IPS-15b (cell line): ENCODE results near the gene SLFN12.
"Not testable (repeated sequence)": the region's sequence is repeated elsewhere in the genome, so short reads cannot be mapped to it uniquely, and the experiment has no call there.

Source experiments
- H3K27me3 ChIP-seq: one replicate; pipeline ENCODE4 v1.6.1; 2013; ENCODE audit warnings: low read length; ENCODE audit not compliant: control insufficient read depth, insufficient read depth
- H3K36me3 ChIP-seq: one replicate; pipeline ENCODE4 v1.6.1; 2013; ENCODE audit warnings: low read length; ENCODE audit not compliant: control insufficient read depth, insufficient read depth
- H3K4me1 ChIP-seq: one replicate; pipeline ENCODE4 v1.6.1; 2013; ENCODE audit warnings: mild to moderate bottlenecking, low read length; ENCODE audit not compliant: control insufficient read depth, insufficient read depth
- H3K4me3 ChIP-seq: one replicate; pipeline ENCODE4 v1.5.1; 2013; ENCODE audit warnings: low read depth, low read length
- H3K9ac ChIP-seq: one replicate; pipeline ENCODE4 v1.6.1; 2013; ENCODE audit warnings: low read depth, mild to moderate bottlenecking, low read length
- H3K9me3 ChIP-seq: one replicate; pipeline ENCODE4 v1.6.1; 2013; ENCODE audit warnings: mild to moderate bottlenecking, low read length; ENCODE audit not compliant: control insufficient read depth, insufficient read depth

Gene SLFN12

DNA sequence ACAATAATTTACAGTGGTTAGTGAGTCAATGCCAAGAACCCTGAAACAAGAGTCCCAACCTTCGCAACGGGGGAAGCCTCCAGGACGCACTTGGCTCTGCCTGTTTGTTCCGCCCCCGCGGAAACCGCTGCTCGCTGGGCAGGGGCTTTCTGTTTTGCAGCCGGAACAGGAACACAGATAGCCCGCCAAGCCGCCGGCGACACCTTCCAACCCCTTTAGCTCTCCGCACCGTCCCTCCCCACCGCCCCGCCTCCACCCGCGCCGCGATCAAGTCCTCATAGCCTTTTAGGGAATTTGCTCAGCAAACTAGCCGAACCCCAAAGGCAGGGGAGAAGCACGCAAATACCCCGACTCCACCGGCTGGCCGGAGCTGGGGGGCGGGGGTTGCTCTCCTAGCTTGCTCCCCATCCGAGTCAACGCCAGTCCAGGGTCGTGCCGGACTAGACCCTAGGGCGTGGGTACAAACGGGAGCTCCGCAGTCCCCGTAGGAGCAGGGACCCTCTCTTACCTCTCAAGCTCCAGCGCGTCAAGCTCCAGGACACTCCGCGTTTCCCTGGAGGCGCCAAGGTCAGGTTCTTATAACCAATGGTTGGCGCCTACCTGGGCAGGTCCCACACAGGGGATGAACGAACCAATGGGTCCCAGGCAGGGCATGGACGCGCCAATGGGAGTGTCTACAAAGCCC, 16.1 kb upstream of the SLFN12 start, which contains the start of gene SLFN13:
Gene SLFN13, minus strand, starts transcription at position 553 of the 685 bp plus-strand sequence. CDS start 3,086 bp downstream, outside the sequence.
- Histone ChIP-seq H3K27me3 (peaks cover 98% of the 10 kb centered on the region), H3K9ac (no peak within 1 kb of the TSS)

DNA sequence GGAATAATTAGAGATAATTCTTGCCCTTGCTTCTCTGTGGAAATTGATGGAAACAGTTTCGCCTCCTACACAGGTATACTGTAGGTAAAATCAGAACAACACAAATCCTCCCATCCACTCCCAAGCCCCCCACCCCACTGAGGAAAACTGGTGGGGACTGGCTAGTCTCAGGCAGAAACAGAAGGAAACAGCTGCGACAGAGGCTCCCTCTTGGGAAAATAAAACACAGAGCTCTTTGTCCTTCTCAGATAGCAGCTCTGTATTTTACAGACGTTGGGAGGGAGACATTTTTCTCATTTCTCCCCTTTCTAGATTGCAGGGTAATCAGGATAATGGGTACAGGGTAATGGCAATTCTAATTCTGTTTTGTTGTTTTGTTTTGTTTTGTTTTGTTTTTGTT, 15.2 kb upstream of the SLFN12 start:
- Histone ChIP-seq H3K4me1 (no peaks in the 10 kb centered on the region), H3K9me3 (no peaks in the 10 kb centered on the region), H3K4me3 (peak overlapping the region; percentile 18), H3K9ac (no peak overlapping the region), H3K36me3 (no peaks in the 10 kb centered on the region), H3K27me3 (peaks cover 95% of the 10 kb centered on the region)

More for the DNA sequence above, 16.1 kb upstream of the SLFN12 start, which contains the start of gene SLFN13:
- H3K4me1 ChIP-seq = no peaks in the 10 kb centered on the region
- H3K36me3 ChIP-seq = no peaks in the 10 kb centered on the region
- H3K4me3 ChIP-seq = peak within 1 kb of the TSS; percentile 53
- no peaks in the 10 kb centered on the region for H3K9me3 ChIP-seq

DNA sequence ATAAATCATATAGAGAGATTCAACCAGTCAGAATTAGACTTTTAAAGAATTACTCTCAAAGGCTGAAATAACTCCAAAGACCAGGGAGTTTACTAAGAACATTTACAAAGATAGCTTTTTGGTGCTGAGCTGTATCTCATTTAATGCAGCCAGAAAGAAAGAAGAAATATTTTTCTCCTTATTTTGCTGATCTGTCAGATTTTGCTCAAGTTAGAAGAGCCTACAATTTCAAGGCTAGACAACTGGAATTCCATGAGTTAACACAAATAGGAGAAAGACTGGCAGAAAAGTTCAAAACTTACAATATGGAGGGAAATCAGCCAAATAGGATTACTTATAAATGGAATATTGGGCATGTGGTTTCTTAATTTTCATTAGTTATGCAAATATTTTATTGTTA, 6.1 kb upstream of the SLFN12 start:
- H3K27me3 ChIP-seq = peaks cover 79% of the 10 kb centered on the region
- no peaks in the 10 kb centered on the region for H3K9me3 ChIP-seq
- no peaks in the 10 kb centered on the region for H3K36me3 ChIP-seq
- no peak overlapping the region for H3K9ac ChIP-seq
- H3K4me3 ChIP-seq = no peak overlapping the region
- peaks cover 2% of the 10 kb centered on the region for H3K4me1 ChIP-seq

DNA sequence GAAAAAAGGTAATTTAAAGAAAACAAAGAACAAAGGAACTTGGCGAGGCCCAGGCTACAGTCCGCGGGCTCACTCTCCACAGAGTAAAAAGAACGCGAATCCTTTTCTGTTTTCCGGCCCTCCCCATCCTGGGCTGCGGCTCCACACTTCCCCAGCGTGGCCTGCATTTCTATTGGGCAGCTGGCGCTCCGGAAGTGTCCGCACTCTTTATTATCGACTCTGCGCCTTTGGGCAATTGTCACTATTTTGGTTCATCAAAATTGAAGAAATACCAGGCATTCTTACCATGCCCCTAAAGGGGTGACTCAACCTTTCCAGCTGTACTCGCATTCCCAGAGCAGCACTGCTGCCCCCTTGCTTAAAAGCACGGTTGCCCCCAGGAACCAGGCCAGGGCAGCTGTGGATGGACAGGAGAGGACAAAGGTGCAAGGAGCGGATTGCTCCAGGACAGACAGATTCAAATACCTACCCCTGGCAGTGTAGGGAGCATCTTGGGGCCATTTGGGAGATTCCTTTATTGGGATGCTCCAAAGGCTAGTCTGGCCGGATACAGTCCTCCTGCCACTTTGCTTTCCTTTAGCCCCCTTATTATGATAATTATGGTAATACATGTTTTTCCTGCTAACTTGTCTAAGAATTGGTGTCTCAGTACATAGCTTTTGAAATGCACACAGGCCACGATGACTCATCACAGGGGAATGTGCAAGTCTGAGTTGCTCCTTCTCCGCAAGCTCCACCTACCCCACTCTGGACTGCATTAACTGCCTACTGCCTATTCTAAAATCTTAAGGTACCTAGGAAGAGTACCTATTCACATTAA, 985 bp upstream of the SLFN12 start:
- Histone ChIP-seq H3K36me3 (no peaks in the 10 kb centered on the region), H3K9ac (peak overlapping the region; percentile 61), H3K4me3 (peak overlapping the region; percentile 80)

DNA sequence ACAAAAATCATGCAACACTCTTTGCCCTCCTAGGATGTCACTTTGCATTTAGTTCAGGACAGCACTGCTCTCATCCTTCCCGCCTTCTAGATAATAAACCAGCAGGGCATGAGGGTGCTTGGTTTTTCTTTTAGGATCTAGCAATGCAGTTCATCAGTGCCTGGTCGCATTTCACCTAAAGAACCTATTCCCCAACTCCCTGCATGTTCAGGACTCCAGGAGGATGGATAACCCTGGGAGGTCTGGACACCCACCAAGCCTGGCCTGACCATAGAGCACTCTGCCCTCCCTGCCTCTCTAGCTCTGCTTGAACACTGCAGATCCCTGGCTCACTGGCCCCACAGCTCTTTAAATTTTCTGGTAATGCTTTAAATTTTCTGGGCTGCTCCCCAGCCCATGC, 2.6 kb downstream of the SLFN12 start:
- Histone ChIP-seq H3K36me3 (no peaks in the 10 kb centered on the region), H3K9me3 (no peaks in the 10 kb centered on the region), H3K27me3 (peaks cover 50% of the 10 kb centered on the region), H3K4me1 (peaks cover 2% of the 10 kb centered on the region), H3K4me3 (no peak overlapping the region), H3K9ac (no peak overlapping the region)

More for the DNA sequence above, 985 bp upstream of the SLFN12 start:
- Histone ChIP-seq H3K27me3 (peaks cover 82% of the 10 kb centered on the region), H3K9me3 (no peaks in the 10 kb centered on the region), H3K4me1 (peaks cover 4% of the 10 kb centered on the region)

DNA sequence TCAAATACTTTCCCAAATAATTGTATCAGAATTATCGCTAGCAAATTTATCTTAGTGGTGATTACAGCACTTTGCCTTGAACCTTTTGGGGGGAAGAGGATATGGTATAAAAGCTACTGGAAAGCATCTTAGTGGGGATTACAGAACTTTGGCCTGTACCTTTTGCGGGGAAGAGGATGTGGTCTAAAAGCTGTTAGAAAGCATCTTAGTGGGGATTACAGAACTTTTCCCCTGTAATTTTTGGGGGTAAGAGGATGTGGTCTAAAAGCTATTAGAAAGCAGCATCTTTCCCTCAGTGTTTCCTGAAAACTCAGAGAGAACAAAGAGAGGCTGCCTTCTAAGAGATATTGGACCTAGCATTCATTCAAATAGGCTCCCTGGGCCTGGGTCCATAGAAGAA, 4.1 kb downstream of the SLFN12 start:
- Histone ChIP-seq H3K9ac (no peak overlapping the region), H3K36me3 (no peaks in the 10 kb centered on the region), H3K4me1 (peaks cover under 1% of the 10 kb centered on the region), H3K9me3 (no peaks in the 10 kb centered on the region), H3K27me3 (peaks cover 44% of the 10 kb centered on the region), H3K4me3 (no peak overlapping the region)

DNA sequence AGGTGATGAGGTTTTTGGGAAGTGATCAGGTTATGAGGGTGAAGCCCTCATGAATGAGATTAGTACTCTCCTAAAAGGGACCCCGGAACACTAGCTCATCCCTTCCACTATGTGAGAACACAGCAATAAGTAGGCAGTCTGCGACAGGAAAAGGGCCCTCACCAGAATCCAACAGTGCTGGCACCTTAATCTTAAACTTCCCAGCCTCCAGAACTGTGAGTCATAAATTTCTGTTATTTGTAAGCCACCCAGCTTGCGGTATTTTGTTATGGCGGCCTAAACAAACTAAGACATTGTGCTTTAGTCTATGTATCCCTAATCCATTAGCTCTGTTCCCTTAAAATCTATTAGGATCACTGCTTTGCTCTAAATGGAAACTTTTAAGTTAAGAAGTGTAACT, 8.5 kb downstream of the SLFN12 start:
- H3K36me3 ChIP-seq = peaks cover 1% of the 10 kb centered on the region
- no peaks in the 10 kb centered on the region for H3K4me1 ChIP-seq
- H3K9me3 ChIP-seq = no peaks in the 10 kb centered on the region
- H3K27me3 ChIP-seq = peaks cover 8% of the 10 kb centered on the region
- no peak overlapping the region for H3K4me3 ChIP-seq
- no peak overlapping the region for H3K9ac ChIP-seq

DNA sequence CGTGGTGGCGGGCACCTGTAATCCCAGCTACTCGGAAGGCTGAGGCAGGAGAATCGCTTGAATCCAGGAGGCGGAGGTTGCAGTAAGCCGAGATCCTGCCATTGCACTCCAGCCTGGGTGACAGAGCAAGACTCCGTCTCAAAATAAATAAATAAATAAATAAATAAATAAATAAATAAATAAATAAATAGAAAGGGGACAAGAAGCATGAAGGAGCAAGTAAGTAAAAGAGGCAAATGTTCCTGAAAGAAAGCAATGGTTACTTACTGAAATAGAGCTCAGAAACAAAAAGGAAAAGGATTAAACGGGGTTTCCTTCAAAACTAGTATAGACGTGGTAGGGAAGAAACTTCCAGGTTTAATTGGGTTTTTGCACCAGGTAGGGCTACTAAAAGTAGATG, 11.2 kb downstream of the SLFN12 start:
- H3K4me3 ChIP-seq, H3K4me1 ChIP-seq, H3K36me3 ChIP-seq, H3K9ac ChIP-seq, H3K9me3 ChIP-seq, H3K27me3 ChIP-seq: not testable (repeated sequence)

DNA sequence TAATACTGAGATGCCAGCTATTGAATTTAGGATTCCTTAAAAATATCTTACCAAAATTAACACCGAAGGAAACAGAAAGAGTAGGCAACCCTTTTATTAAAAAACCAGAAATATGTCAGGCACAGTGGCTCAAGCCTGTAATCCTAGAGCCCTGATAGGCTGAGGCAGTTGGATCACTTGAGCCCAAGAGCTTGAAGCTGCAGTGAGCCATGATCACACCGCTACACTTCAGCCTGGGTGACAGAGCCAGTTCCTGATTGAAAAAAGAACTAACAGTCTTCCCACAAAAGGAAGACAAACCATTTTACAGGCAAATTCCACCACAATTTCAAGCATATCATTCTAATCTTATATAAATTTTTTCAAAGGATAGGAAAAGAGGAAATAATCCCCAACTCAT, 15.6 kb downstream of the SLFN12 start:
- H3K4me1 ChIP-seq = no peaks in the 10 kb centered on the region
- no peaks in the 10 kb centered on the region for H3K27me3 ChIP-seq
- no peak overlapping the region for H3K4me3 ChIP-seq
- H3K9me3 ChIP-seq = no peaks in the 10 kb centered on the region
- H3K36me3 ChIP-seq = peaks cover 3% of the 10 kb centered on the region
- no peak overlapping the region for H3K9ac ChIP-seq

DNA sequence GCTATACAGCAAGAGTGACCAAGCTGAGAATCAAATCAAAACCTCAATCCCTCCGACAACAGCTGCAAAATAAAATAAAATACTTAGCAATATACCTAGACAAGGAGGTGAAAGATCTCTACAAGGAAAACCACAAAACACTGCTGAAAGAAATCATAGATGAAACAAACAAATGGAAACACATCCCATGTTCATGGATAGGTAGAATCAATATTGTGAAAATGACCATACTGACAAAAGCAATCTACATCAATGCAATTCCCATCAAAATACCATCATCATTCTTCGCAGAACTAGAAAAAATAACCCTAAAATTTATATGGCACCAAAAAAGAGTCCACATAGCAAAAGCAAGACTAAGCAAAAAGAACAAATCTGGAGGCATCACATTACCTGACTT, 17.6 kb downstream of the SLFN12 start:
- not testable (repeated sequence) for H3K4me1 ChIP-seq, H3K27me3 ChIP-seq, H3K9ac ChIP-seq, H3K9me3 ChIP-seq, H3K4me3 ChIP-seq, H3K36me3 ChIP-seq

DNA sequence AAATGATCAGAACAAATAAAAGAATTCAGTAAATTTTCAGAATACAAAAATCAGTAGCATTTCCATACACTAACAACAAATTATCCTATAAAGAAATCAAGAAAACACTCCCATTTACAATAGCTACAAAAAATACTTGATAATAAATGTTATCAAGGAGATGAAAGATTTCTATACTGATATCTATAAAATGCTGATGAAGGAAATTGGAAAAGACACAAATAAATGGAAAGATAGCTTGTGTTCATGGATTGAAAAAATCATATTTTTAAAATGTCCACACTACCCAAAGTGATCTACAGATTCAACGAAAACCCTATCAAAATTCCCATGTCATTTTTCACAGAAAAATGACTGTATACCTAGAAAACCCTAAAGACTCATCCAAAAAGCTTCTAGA, 18.1 kb downstream of the SLFN12 start:
- Histone ChIP-seq H3K9me3 (no peaks in the 10 kb centered on the region), H3K36me3 (peaks cover 6% of the 10 kb centered on the region), H3K4me3 (no peak overlapping the region), H3K27me3 (no peaks in the 10 kb centered on the region), H3K9ac (no peak overlapping the region), H3K4me1 (no peaks in the 10 kb centered on the region)

DNA sequence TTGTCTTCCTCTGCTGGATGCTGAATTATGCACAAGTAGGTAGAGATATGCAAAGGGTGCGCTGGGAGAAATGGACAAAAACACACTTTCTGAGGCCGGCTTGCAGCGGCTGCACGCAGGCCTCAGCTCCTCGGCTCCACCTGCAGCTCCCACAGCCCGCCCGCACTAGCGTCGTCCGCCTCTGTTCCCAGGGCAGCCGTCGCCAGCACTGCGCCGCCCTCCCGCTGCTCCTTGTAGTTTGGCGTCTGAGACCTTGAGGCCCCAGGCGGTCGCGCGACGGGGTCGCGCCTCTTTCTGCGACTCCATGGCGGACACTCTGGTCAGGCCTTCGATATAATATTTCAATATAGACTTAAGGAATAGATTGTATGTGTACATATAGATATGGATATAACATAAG, 24.8 kb downstream of the SLFN12 start:
- H3K4me3 ChIP-seq = no peak overlapping the region
- no peaks in the 10 kb centered on the region for H3K4me1 ChIP-seq
- H3K9me3 ChIP-seq = no peaks in the 10 kb centered on the region
- H3K36me3 ChIP-seq = peaks cover 3% of the 10 kb centered on the region
- H3K27me3 ChIP-seq = peaks cover 6% of the 10 kb centered on the region
- H3K9ac ChIP-seq = no peak overlapping the region
